Activated naive CD8-positive, alpha-beta T cell treated with anti-CD3 and anti-CD28 coated beads, Interleukin-2, amount 10 ng/mL, durations not matched to agents 7 days and 5 days (primary cell): Measurements from ENCODE around the gene ABCC1. TPM values are rescaled to one million over a fixed set of nuclear protein-coding genes. Genes with fewer than 3 reads are reported as not detected.

ENCODE experiments used
- ATAC-seq: fragments of 150-1000 bp; cut with Tn5 transposase; one replicate; pipeline ENCODE4 v1.10.0; 2021; ENCODE audit warnings: low read depth, moderate library complexity
- POLR2A ChIA-PET: fragments of 350-600 bp; sonication (Branson Sonifier 250); formaldehyde crosslinking; loops from one replicate; lab custom pipeline; 2021; ENCODE audit warnings: antibody characterized with exemption; lab: Charles Lee
- DNase-seq: peaks from one replicate; pipeline ENCODE4 v3.0.0; 2021
- H3K27ac Mint-ChIP-seq: one replicate; pipeline ENCODE4 v1.8.0; 2022; ENCODE audit warnings: mild to moderate bottlenecking, mixed read lengths
- H3K27me3 Mint-ChIP-seq: one replicate; pipeline ENCODE4 v1.8.0; 2022; ENCODE audit warnings: mild to moderate bottlenecking, moderate library complexity, mixed read lengths
- H3K36me3 Mint-ChIP-seq: one replicate; pipeline ENCODE4 v1.8.0; 2021; ENCODE audit warnings: mild to moderate bottlenecking, mixed read lengths
- H3K4me1 Mint-ChIP-seq: one replicate; pipeline ENCODE4 v1.8.0; 2021; ENCODE audit warnings: mixed read lengths
- H3K4me3 Mint-ChIP-seq: one replicate; pipeline ENCODE4 v1.8.0; 2022; ENCODE audit warnings: mild to moderate bottlenecking, moderate library complexity, mixed read lengths
- H3K9me3 Mint-ChIP-seq: one replicate; pipeline ENCODE4 v1.8.0; 2021; ENCODE audit warnings: mixed read lengths
- total RNA-seq, 2 experiments: library from RNA; stranded (reverse); gene quantifications; one replicate each; pipeline ENCODE4 v1.2.3, GENCODE V29; 2021

Gene ABCC1
- total RNA-seq, 2 experiments from 2014 or later, result 55.2 to 62.5 TPM

- ATAC-seq (no peak), DNase-seq (no peak)
- peaks cover 14% of the 10 kb centered on the region for H3K36me3 Mint-ChIP-seq
- H3K9me3 Mint-ChIP-seq, result no peaks in the 10 kb centered on the region
- H3K4me3 Mint-ChIP-seq, result no peak overlapping the region
- POLR2A ChIA-PET, result no interaction called here
- no peaks in the 10 kb centered on the region for H3K27me3 Mint-ChIP-seq
- H3K4me1 Mint-ChIP-seq, result no peaks in the 10 kb centered on the region
- no peak overlapping the region for H3K27ac Mint-ChIP-seq
Observed at GRCh38 chr16:16106466-16106865, 157.1 kb downstream of the ABCC1 start.

- POLR2A ChIA-PET, result no interaction called here
- Mint-ChIP-seq H3K27ac (no peak overlapping the region), H3K4me1 (no peaks in the 10 kb centered on the region), H3K4me3 (no peak overlapping the region), H3K27me3 (no peaks in the 10 kb centered on the region), H3K9me3 (no peaks in the 10 kb centered on the region), H3K36me3 (peaks cover 19% of the 10 kb centered on the region)
- no peak for DNase-seq
- ATAC-seq, result no peak
Observed at GRCh38 chr16:16107839-16108238, 158.4 kb downstream of the ABCC1 start.

DNA sequence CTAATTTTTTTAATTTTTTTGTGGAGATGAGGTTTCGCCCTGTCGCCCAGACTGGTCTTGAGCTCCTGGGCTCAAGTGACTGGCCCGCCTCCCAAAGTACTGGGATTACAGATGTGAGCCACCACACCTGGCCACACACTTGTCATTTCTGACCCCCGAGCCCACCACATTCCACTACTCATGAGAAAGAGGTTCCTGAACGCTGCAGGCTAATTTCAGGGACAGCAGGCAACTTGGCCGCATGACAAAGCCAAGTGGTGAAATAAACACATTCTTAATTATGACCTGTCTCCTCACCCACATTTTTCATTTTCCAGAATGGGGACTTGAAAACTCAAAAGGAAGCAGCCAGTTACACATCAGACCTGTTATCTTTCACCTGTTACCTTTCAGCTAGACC lies 159.3 kb downstream of the ABCC1 start:
- Mint-ChIP-seq H3K4me1 (no peaks in the 10 kb centered on the region), H3K36me3 (peaks cover 21% of the 10 kb centered on the region), H3K27ac (no peak overlapping the region), H3K9me3 (no peaks in the 10 kb centered on the region), H3K27me3 (no peaks in the 10 kb centered on the region), H3K4me3 (no peak overlapping the region)
- DNase-seq, result no peak
- ATAC-seq, result no peak
- POLR2A ChIA-PET, result no interaction called here

- POLR2A ChIA-PET, result no interaction called here
- H3K36me3 Mint-ChIP-seq, result peaks cover 25% of the 10 kb centered on the region
- H3K4me1 Mint-ChIP-seq, result no peaks in the 10 kb centered on the region
- H3K4me3 Mint-ChIP-seq, result no peak overlapping the region
- no peak for ATAC-seq
- H3K9me3 Mint-ChIP-seq, result no peaks in the 10 kb centered on the region
- no peak overlapping the region for H3K27ac Mint-ChIP-seq
- H3K27me3 Mint-ChIP-seq, result no peaks in the 10 kb centered on the region
- no peak for DNase-seq
Observed at GRCh38 chr16:16109453-16110110, 160.2 kb downstream of the ABCC1 start.

DNA sequence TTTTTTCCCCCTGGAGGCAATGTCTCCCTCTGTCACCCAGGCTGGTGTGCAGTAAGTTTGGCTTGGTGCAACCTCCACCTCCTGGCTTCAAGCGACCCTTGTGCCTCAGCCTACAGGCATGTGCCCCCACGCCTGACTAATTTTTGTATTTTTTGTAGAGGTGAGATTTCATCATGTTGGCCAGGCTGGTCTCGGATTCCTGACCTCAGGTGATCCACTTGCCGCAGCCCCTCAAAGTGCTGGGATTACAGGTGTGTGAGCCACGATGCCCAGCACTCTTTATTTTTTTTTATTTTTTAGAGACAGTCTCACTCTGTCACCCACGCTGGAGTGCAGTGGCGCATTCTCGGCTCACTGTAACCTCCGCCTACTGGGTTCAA lies 160.7 kb downstream of the ABCC1 start:
- no peak for ATAC-seq
- H3K36me3 Mint-ChIP-seq, result peaks cover 30% of the 10 kb centered on the region
- H3K27ac Mint-ChIP-seq, result no peak overlapping the region
- H3K27me3 Mint-ChIP-seq, result no peaks in the 10 kb centered on the region
- H3K4me1 Mint-ChIP-seq, result no peaks in the 10 kb centered on the region
- no peak overlapping the region for H3K4me3 Mint-ChIP-seq
- POLR2A ChIA-PET, result no interaction called here
- H3K9me3 Mint-ChIP-seq, result peaks cover 2% of the 10 kb centered on the region
- DNase-seq, result no peak

DNA sequence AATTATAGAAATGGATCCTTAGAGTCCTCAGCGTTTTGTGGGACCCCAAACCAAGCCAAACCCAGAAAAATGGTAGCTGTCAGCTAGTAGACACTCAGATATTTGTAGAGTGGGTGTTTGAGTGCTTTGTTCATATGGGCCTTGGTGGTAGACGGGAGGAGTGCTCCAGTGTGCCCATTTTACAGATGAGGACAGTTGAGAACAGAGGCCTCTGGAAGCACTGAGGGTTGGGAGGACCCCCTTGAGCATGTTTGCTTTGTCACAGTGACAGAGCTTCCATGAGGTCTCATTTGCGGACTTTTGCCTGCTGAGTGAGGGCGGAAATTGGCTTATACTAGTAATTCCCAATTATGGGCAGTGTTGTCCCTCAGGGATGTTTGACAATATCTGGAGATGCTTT lies 162.2 kb downstream of the ABCC1 start:
- Mint-ChIP-seq H3K36me3 (peaks cover 42% of the 10 kb centered on the region), H3K4me1 (no peaks in the 10 kb centered on the region)

GRCh38 chr16:16112450-16113053 lies 163.1 kb downstream of the ABCC1 start:
- no peak for ATAC-seq
- Mint-ChIP-seq H3K9me3 (peaks cover 4% of the 10 kb centered on the region), H3K27ac (no peak overlapping the region), H3K27me3 (no peaks in the 10 kb centered on the region), H3K4me3 (no peak overlapping the region), H3K4me1 (no peaks in the 10 kb centered on the region), H3K36me3 (peaks cover 49% of the 10 kb centered on the region)
- DNase-seq, result no peak
- POLR2A ChIA-PET, result no interaction called here

More for the DNA sequence above, 162.2 kb downstream of the ABCC1 start:
- peaks cover 2% of the 10 kb centered on the region for H3K9me3 Mint-ChIP-seq
- no peak for DNase-seq
- H3K4me3 Mint-ChIP-seq, result no peak overlapping the region
- H3K27ac Mint-ChIP-seq, result no peak overlapping the region
- ATAC-seq, result no peak
- H3K27me3 Mint-ChIP-seq, result no peaks in the 10 kb centered on the region
- POLR2A ChIA-PET, result no interaction called here

DNA sequence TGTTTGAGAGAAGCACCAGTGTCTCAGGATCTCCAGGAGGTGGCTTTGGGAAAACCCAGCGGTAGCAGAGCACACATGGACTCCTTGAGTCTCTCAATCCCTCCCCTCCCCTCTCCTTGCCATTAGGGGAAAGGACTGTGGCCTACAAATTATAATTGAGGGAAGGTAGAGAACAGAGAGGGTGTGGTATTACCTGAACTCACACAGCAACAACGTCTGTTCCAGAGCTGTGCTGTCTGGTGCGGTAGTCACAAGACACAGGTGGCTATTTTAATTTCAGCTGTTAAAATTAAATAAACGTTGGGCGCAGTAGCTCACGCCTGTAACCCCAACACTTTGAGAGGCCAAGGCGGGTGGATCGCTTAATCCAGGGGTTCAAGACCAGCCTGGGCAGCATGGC lies 163.7 kb downstream of the ABCC1 start:
- Mint-ChIP-seq H3K27me3 (no peaks in the 10 kb centered on the region), H3K4me3 (no peak overlapping the region), H3K27ac (no peak overlapping the region), H3K4me1 (no peaks in the 10 kb centered on the region), H3K36me3 (peaks cover 55% of the 10 kb centered on the region), H3K9me3 (peaks cover 7% of the 10 kb centered on the region)
- ATAC-seq (no peak), DNase-seq (no peak)
- POLR2A ChIA-PET, result no interaction called here

GRCh38 chr16:16116841-16117240 lies 167.4 kb downstream of the ABCC1 start:
- Mint-ChIP-seq H3K27ac (no peak overlapping the region), H3K27me3 (no peaks in the 10 kb centered on the region), H3K9me3 (peaks cover 8% of the 10 kb centered on the region), H3K4me1 (peaks cover 10% of the 10 kb centered on the region), H3K36me3 (peaks cover 80% of the 10 kb centered on the region), H3K4me3 (no peak overlapping the region)
- DNase-seq, result no peak
- POLR2A ChIA-PET, result no interaction called here
- no peak for ATAC-seq

- DNase-seq (no peak), ATAC-seq (no peak)
- H3K4me3 Mint-ChIP-seq, result no peak overlapping the region
- peaks cover 8% of the 10 kb centered on the region for H3K9me3 Mint-ChIP-seq
- no peaks in the 10 kb centered on the region for H3K27me3 Mint-ChIP-seq
- POLR2A ChIA-PET, result interaction anchor here (0.6 kb wide), 1 partner anchor 335 kb away, joined by 3 read pairs; no protein-coding TSS in a partner anchor
- peaks cover 10% of the 10 kb centered on the region for H3K4me1 Mint-ChIP-seq
- H3K27ac Mint-ChIP-seq, result no peak overlapping the region
- peaks cover 88% of the 10 kb centered on the region for H3K36me3 Mint-ChIP-seq
Observed at GRCh38 chr16:16118337-16118736, 168.9 kb downstream of the ABCC1 start.

DNA sequence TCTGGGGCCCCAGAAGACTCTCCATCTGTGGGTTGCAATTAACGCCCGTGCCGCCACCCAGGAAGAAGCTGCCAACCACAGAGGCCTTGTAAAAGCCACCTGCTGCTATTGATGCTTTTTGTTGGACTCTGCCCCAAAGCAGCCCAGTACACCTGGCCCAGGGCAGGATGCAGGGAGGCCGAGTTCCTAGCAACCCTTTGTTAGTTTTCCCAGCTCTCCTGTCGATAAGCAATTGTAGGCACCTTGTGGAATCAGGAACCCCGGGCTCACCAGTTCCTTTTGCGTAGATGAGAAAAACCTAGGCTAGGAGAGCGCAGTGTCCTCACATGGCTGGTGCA lies 170.6 kb downstream of the ABCC1 start:
- ATAC-seq (no peak), DNase-seq (no peak)
- Mint-ChIP-seq H3K4me3 (no peak overlapping the region), H3K27me3 (no peaks in the 10 kb centered on the region), H3K9me3 (peaks cover 14% of the 10 kb centered on the region), H3K27ac (no peak overlapping the region), H3K4me1 (peaks cover 10% of the 10 kb centered on the region), H3K36me3 (peaks cover 90% of the 10 kb centered on the region)
- POLR2A ChIA-PET, result no interaction called here

DNA sequence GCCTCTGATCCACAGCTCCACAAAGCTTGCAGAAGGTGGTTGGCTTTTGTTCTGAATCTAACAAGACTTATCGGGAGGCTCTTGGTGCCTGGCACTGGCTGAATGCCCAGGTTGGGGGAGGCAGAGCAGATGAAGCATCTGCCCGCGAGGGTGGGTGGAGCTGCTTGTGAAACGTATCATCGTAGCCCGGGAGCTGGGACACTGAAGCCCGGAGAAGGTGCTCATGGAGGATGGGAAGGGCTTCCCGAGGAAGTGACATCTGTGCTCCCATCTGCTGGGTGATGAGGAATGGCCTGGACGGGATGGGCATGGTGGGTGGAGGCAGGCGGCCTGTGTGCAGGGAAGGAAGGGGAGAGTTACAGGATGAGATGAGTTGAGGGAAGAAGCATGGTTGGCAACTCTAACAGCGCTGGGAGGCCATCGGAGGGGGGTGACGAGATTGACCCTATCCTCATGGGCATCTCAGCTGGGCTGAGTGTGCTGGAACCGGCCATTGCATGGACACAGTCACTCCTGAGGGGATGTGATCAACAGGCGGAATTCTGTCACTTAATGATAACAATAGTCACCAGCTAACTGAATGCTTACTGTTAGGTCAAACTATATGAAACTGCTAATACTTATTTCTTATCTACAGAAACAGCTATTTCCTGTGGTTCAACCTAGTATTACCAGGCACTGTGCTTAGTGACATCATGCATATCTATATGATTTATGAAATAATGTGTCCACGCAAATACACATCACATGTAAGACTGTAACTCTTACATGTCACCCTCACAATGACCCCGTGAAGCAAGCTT lies 171.2 kb downstream of the ABCC1 start:
- Mint-ChIP-seq H3K27ac (peak overlapping the region; percentile 10), H3K9me3 (peaks cover 13% of the 10 kb centered on the region), H3K4me1 (peaks cover 10% of the 10 kb centered on the region), H3K27me3 (no peaks in the 10 kb centered on the region), H3K36me3 (peaks cover 88% of the 10 kb centered on the region), H3K4me3 (no peak overlapping the region)
- DNase-seq (no peak), ATAC-seq (no peak)
- POLR2A ChIA-PET, result interaction anchor here (0.6 kb wide), 1 partner anchor 400 kb away, joined by 3 read pairs; no protein-coding TSS in a partner anchor

- H3K4me1 Mint-ChIP-seq, result peaks cover 10% of the 10 kb centered on the region
- H3K9me3 Mint-ChIP-seq, result peaks cover 13% of the 10 kb centered on the region
- ATAC-seq, result no peak
- peaks cover 88% of the 10 kb centered on the region for H3K36me3 Mint-ChIP-seq
- H3K4me3 Mint-ChIP-seq, result no peak overlapping the region
- POLR2A ChIA-PET, result no interaction called here
- H3K27me3 Mint-ChIP-seq, result no peaks in the 10 kb centered on the region
- DNase-seq, result no peak
- H3K27ac Mint-ChIP-seq, result no peak overlapping the region
Observed at GRCh38 chr16:16121185-16121727, 171.8 kb downstream of the ABCC1 start.
